HFFc6 (cell line): ENCODE measurements around the gene RAB10. TPM values are rescaled to one million over a fixed set of nuclear protein-coding genes. Genes with fewer than 3 reads are reported as not detected.

Experiments used
- DNase-seq: peaks from one replicate; pipeline ENCODE4 v3.0.0-alpha.2; 2018
- H3K27ac Mint-ChIP-seq: 2 replicates; pipeline ENCODE4 v1.8.0; 2020; ENCODE audit warnings: mild to moderate bottlenecking, mixed read lengths
- H3K27me3 Mint-ChIP-seq: 2 replicates; pipeline ENCODE4 v1.8.0; 2021; ENCODE audit warnings: mild to moderate bottlenecking, moderate library complexity, mixed read lengths; ENCODE audit not compliant: insufficient read depth
- H3K36me3 Mint-ChIP-seq: 2 replicates; pipeline ENCODE4 v1.8.0; 2021; ENCODE audit warnings: low read depth, mixed read lengths
- H3K4me1 Mint-ChIP-seq: 2 replicates; pipeline ENCODE4 v1.8.0; 2020; ENCODE audit warnings: low read depth, mixed read lengths
- H3K4me3 Mint-ChIP-seq: 2 replicates; pipeline ENCODE4 v1.8.0; 2020; ENCODE audit warnings: mild to moderate bottlenecking, moderate library complexity, mixed read lengths
- H3K9me3 Mint-ChIP-seq: 2 replicates; pipeline ENCODE4 v1.8.0; 2020; ENCODE audit warnings: mild to moderate bottlenecking, mixed read lengths
- CTCF ChIP-seq: fragments of 200-600 bp; sonication (generic); IDR thresholded peaks from 2 replicates; pipeline ENCODE4 v1.5.0; 2021; ENCODE audit warnings: antibody characterized with exemption, mild to moderate bottlenecking
- total RNA-seq, 6 experiments: library from RNA; stranded (reverse); fragmentation: NEBNext Ultra II Directional; extraction: Animal tissue kit (Norgen Biotek cat#: 25700); gene quantifications; 2 replicates in 1 of 6; 3 replicates in 5 of 6; pipeline ENCODE4 v1.2.3, GENCODE V29; 2021

The RAB10 gene
- total RNA-seq, 6 experiments from 2014 or later: 133 to 144 (median 136) TPM

GRCh38 chr2:26114151-26114550, 80.3 kb downstream of the RAB10 start:
- Mint-ChIP-seq H3K27ac (no peak overlapping the region), H3K27me3 (peaks cover 2% of the 10 kb centered on the region; the same call in 1 of the 2 replicates), H3K4me3 (no peak overlapping the region), H3K4me1 (peaks cover 8% of the 10 kb centered on the region; the same call in 1 of the 2 replicates), H3K36me3 (peaks cover 13% of the 10 kb centered on the region), H3K9me3 (no peaks in the 10 kb centered on the region)
- DNase-seq: no peak
- TF ChIP-seq CTCF: no peak

GRCh38 chr2:26118682-26119081, 84.8 kb downstream of the RAB10 start:
- peaks cover under 1% of the 10 kb centered on the region; the same call in 1 of the 2 replicates for H3K36me3 Mint-ChIP-seq
- no peaks in the 10 kb centered on the region for H3K4me1 Mint-ChIP-seq
- no peak for TF ChIP-seq CTCF
- no peaks in the 10 kb centered on the region for H3K9me3 Mint-ChIP-seq
- H3K27ac Mint-ChIP-seq: no peak overlapping the region
- DNase-seq: no peak
- H3K4me3 Mint-ChIP-seq: no peak overlapping the region
- peaks cover 2% of the 10 kb centered on the region; the same call in 1 of the 2 replicates for H3K27me3 Mint-ChIP-seq

GRCh38 chr2:26119521-26119920, 85.6 kb downstream of the RAB10 start:
- Mint-ChIP-seq H3K4me3 (no peak overlapping the region), H3K9me3 (no peaks in the 10 kb centered on the region), H3K4me1 (no peaks in the 10 kb centered on the region), H3K36me3 (peaks cover under 1% of the 10 kb centered on the region; the same call in 1 of the 2 replicates), H3K27me3 (peaks cover 2% of the 10 kb centered on the region; the same call in 1 of the 2 replicates), H3K27ac (no peak overlapping the region)
- no peak for DNase-seq
- no peak for TF ChIP-seq CTCF

GRCh38 chr2:26122630-26123029, 88.7 kb downstream of the RAB10 start:
- Mint-ChIP-seq H3K27ac (no peak overlapping the region), H3K4me3 (no peak overlapping the region), H3K9me3 (no peaks in the 10 kb centered on the region), H3K27me3 (no peaks in the 10 kb centered on the region), H3K36me3 (peaks cover 4% of the 10 kb centered on the region; the same call in 1 of the 2 replicates), H3K4me1 (no peaks in the 10 kb centered on the region)
- no peak for TF ChIP-seq CTCF
- no peak for DNase-seq

- TF ChIP-seq CTCF: no peak
- Mint-ChIP-seq H3K4me1 (no peaks in the 10 kb centered on the region), H3K9me3 (no peaks in the 10 kb centered on the region), H3K4me3 (no peak overlapping the region), H3K36me3 (peaks cover 4% of the 10 kb centered on the region; the same call in 1 of the 2 replicates), H3K27ac (no peak overlapping the region), H3K27me3 (no peaks in the 10 kb centered on the region)
- no peak for DNase-seq
These were observed 89.5 kb downstream of the RAB10 start for GRCh38 chr2:26123426-26123825.

- no peaks in the 10 kb centered on the region for H3K9me3 Mint-ChIP-seq
- no peak for TF ChIP-seq CTCF
- no peak overlapping the region for H3K4me3 Mint-ChIP-seq
- H3K27me3 Mint-ChIP-seq: no peaks in the 10 kb centered on the region
- no peak overlapping the region for H3K27ac Mint-ChIP-seq
- peaks cover 9% of the 10 kb centered on the region for H3K36me3 Mint-ChIP-seq
- no peaks in the 10 kb centered on the region for H3K4me1 Mint-ChIP-seq
- DNase-seq: no peak
These were observed 92.2 kb downstream of the RAB10 start for GRCh38 chr2:26126074-26126473.
